ENCODE data around the gene ZFP57.

Gene ZFP57

GRCh38 chr6:29641430-29642148 is 39.4 kb downstream of the ZFP57 start:
- H3K4me3 ChIP-seq (ENCODE audit: insufficient read depth, low read length, poor library complexity, severe bottlenecking): no peak overlapping the region
- no peak overlapping the region for H3K4me2 ChIP-seq (ENCODE audit: low read depth, low read length, poor library complexity, severe bottlenecking)
- no peak for TF ChIP-seq EZH2phosphoT487 (conservative IDR thresholded peaks at IDR 0.05; ENCODE audit: low read length)
- TF ChIP-seq, protein P1, sequence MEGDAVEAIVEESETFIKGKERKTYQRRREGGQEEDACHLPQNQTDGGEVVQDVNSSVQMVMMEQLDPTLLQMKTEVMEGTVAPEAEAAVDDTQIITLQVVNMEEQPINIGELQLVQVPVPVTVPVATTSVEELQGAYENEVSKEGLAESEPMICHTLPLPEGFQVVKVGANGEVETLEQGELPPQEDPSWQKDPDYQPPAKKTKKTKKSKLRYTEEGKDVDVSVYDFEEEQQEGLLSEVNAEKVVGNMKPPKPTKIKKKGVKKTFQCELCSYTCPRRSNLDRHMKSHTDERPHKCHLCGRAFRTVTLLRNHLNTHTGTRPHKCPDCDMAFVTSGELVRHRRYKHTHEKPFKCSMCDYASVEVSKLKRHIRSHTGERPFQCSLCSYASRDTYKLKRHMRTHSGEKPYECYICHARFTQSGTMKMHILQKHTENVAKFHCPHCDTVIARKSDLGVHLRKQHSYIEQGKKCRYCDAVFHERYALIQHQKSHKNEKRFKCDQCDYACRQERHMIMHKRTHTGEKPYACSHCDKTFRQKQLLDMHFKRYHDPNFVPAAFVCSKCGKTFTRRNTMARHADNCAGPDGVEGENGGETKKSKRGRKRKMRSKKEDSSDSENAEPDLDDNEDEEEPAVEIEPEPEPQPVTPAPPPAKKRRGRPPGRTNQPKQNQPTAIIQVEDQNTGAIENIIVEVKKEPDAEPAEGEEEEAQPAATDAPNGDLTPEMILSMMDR (IDR thresholded peaks at IDR 0.05; ENCODE audit: insufficient read depth, low read length, poor library complexity, severe bottlenecking): no peak
- H3F3A ChIP-seq (ENCODE audit: insufficient read depth): no peaks in the 10 kb centered on the region
- H3K9me3 ChIP-seq (ENCODE audit: insufficient read depth, low read length): no peaks in the 10 kb centered on the region
- no peak overlapping the region for H3K9ac ChIP-seq (ENCODE audit: low read length)
- no peaks in the 10 kb centered on the region for H4K20me1 ChIP-seq (ENCODE audit: low read depth, low read length)
- H3K79me2 ChIP-seq (ENCODE audit: insufficient read depth, low read length): no peaks in the 10 kb centered on the region
- H3K27ac ChIP-seq (ENCODE audit: low read depth, low read length): no peak overlapping the region
- no peaks in the 10 kb centered on the region for H3K9me2 ChIP-seq (replicated peaks; ENCODE audit: insufficient read depth, low read length)
- H3K27me3 ChIP-seq (ENCODE audit: low read length): no peaks in the 10 kb centered on the region
- H2AFZ ChIP-seq (ENCODE audit: low read depth, low read length, severe bottlenecking): no peak overlapping the region
- no peaks in the 10 kb centered on the region for H3K36me3 ChIP-seq (ENCODE audit: low read length)

DNA sequence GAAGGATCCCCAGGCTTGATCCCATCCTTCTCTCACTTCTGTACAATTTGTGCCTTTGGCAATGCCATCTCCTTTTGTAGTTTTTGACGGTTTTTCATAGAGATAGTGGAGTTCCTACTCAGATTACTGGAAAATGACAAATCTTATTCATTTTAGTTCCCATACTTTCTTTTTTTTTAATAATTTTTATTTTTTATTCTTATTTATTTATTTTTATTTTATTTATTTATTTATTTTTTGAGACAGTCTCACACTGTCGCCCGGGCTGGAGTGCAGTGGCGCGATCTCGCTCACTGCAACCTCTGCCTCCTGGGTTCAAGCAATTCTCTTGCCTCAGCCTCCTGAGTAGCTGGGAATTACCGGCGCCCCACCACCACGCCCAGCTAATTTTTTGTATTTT is 43.7 kb downstream of the ZFP57 start:
- no peak overlapping the region for H3K9ac ChIP-seq (ENCODE audit: low read length)
- H3F3A ChIP-seq (ENCODE audit: insufficient read depth): peaks cover 14% of the 10 kb centered on the region
- no peak overlapping the region for H3K27ac ChIP-seq (ENCODE audit: low read depth, low read length)
- H4K20me1 ChIP-seq (ENCODE audit: low read depth, low read length): no peaks in the 10 kb centered on the region
- no peaks in the 10 kb centered on the region for H3K36me3 ChIP-seq (ENCODE audit: low read length)
- no peak overlapping the region for H3K4me3 ChIP-seq (ENCODE audit: insufficient read depth, low read length, poor library complexity, severe bottlenecking)
- TF ChIP-seq, protein P1 (IDR thresholded peaks at IDR 0.05; ENCODE audit: insufficient read depth, low read length, poor library complexity, severe bottlenecking): no peak
- no peak overlapping the region for H3K4me2 ChIP-seq (ENCODE audit: low read depth, low read length, poor library complexity, severe bottlenecking)
- H2AFZ ChIP-seq (ENCODE audit: low read depth, low read length, severe bottlenecking): no peak overlapping the region
- no peaks in the 10 kb centered on the region for H3K79me2 ChIP-seq (ENCODE audit: insufficient read depth, low read length)
- H3K9me2 ChIP-seq (replicated peaks; ENCODE audit: insufficient read depth, low read length): no peaks in the 10 kb centered on the region
- H3K9me3 ChIP-seq (ENCODE audit: insufficient read depth, low read length): no peaks in the 10 kb centered on the region
- H3K27me3 ChIP-seq (ENCODE audit: low read length): no peaks in the 10 kb centered on the region

DNA sequence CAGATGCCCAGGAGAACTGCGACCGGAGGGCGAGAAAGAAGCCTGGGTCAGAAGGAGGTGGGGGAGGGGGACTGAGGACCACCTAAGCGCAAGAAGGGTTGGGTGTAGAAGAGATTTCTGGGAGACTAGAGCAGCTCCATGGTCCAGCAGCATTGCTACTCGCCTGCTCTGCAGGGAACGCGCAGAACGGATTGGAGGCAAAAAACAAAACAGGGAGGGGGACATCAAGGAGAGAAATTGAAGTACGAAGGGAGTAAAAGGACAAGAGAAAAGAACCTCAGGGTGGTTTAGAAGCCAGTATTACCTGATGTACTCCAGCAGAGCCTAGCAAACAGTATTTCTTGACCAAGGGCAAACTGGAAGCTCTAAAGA is 47.4 kb downstream of the ZFP57 start:
- H3K9ac ChIP-seq (ENCODE audit: low read length): no peak overlapping the region
- H3K36me3 ChIP-seq (ENCODE audit: low read length): no peaks in the 10 kb centered on the region
- H3K27me3 ChIP-seq (ENCODE audit: low read length): no peaks in the 10 kb centered on the region
- H3K4me2 ChIP-seq (ENCODE audit: low read depth, low read length, poor library complexity, severe bottlenecking): peak overlapping the region; percentile 78
- peaks cover 14% of the 10 kb centered on the region for H3F3A ChIP-seq (ENCODE audit: insufficient read depth)
- TF ChIP-seq EZH2phosphoT487 (conservative IDR thresholded peaks at IDR 0.05; ENCODE audit: low read length): no peak
- TF ChIP-seq, protein P1 (IDR thresholded peaks at IDR 0.05; ENCODE audit: insufficient read depth, low read length, poor library complexity, severe bottlenecking): no peak
- peak overlapping the region; percentile 66 for H3K4me3 ChIP-seq (ENCODE audit: insufficient read depth, low read length, poor library complexity, severe bottlenecking)
- no peak overlapping the region for H3K27ac ChIP-seq (ENCODE audit: low read depth, low read length)
- H4K20me1 ChIP-seq (ENCODE audit: low read depth, low read length): no peaks in the 10 kb centered on the region
- H2AFZ ChIP-seq (ENCODE audit: low read depth, low read length, severe bottlenecking): peak overlapping the region; percentile 95
- no peaks in the 10 kb centered on the region for H3K79me2 ChIP-seq (ENCODE audit: insufficient read depth, low read length)
- H3K9me3 ChIP-seq (ENCODE audit: insufficient read depth, low read length): no peaks in the 10 kb centered on the region
- H3K9me2 ChIP-seq (replicated peaks; ENCODE audit: insufficient read depth, low read length): no peaks in the 10 kb centered on the region
